NB4 (cell line): ENCODE results near the gene PTPRK.

Experiments
- DNase-seq: peaks from one replicate; pipeline ENCODE4 v3.0.0; 2010; ENCODE audit warnings: low read depth
- H3K4me3 ChIP-seq: one replicate; pipeline ENCODE4 v1.5.1; 2011; ENCODE audit warnings: mild to moderate bottlenecking, low read depth, low read length, moderate library complexity
- MYC ChIP-seq: IDR thresholded peaks from 2 replicates; pipeline ENCODE4 v1.6.1; 2011; ENCODE audit warnings: low read depth, low read length
- POLR2A ChIP-seq: IDR thresholded peaks from 2 replicates; pipeline ENCODE4 v1.6.1; 2011; ENCODE audit warnings: mild to moderate bottlenecking; ENCODE audit not compliant: insufficient read length; ENCODE audit errors: extremely low read depth
- TF ChIP-seq, protein P1 (sequence below): IDR thresholded peaks from 2 replicates; pipeline ENCODE4 v1.6.1; 2011; ENCODE audit warnings: low read depth, low read length
- TF ChIP-seq, protein P2 (sequence below): IDR thresholded peaks from one replicate; pipeline ENCODE4 v1.5.1; 2012; ENCODE audit warnings: low read depth, low read length

Gene PTPRK

DNA sequence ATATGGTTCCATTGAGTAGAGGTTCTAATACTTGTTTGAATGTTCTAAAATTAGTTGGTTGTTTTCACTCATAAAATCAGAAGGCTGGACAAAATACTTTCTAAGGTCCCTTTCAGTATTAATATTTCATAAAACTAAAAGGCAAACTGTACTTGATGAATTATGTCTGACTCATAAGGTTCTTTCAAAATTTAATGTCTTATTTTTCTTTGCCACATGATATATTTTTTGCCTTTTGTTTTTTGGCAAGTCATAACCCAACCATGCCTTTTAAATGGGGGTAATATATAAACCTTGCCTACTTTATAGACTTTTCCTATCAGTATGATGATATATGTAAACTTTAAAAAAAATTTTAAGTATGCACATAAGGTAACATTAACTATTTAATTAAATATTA is 244.7 kb downstream of the PTPRK start:
- DNase-seq, result no peak
- no peak overlapping the region for H3K4me3 ChIP-seq

DNA sequence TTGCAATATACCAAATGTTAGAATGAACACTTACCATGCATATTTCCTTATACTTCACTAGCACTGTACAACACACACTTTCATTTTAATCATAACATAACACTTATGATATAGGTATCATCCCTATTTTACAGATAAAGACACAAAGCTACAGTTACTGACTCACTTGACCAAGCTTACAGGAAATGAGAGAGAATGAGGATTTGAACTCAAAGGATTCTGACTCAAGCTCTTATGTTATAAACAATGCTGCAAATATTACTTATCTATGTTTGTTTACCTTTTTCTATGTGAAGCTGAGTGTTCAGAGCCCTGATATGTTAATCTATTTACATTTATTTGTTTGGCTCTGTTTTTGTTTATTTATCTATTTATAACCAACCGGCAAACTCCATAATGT is 245.4 kb downstream of the PTPRK start:
- no peak for DNase-seq
- TF ChIP-seq POLR2A, result no peak
- no peak for TF ChIP-seq MYC
- TF ChIP-seq, protein P1, sequence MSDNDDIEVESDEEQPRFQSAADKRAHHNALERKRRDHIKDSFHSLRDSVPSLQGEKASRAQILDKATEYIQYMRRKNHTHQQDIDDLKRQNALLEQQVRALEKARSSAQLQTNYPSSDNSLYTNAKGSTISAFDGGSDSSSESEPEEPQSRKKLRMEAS, result no peak
- TF ChIP-seq, protein P2, sequence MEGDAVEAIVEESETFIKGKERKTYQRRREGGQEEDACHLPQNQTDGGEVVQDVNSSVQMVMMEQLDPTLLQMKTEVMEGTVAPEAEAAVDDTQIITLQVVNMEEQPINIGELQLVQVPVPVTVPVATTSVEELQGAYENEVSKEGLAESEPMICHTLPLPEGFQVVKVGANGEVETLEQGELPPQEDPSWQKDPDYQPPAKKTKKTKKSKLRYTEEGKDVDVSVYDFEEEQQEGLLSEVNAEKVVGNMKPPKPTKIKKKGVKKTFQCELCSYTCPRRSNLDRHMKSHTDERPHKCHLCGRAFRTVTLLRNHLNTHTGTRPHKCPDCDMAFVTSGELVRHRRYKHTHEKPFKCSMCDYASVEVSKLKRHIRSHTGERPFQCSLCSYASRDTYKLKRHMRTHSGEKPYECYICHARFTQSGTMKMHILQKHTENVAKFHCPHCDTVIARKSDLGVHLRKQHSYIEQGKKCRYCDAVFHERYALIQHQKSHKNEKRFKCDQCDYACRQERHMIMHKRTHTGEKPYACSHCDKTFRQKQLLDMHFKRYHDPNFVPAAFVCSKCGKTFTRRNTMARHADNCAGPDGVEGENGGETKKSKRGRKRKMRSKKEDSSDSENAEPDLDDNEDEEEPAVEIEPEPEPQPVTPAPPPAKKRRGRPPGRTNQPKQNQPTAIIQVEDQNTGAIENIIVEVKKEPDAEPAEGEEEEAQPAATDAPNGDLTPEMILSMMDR, result no peak
- H3K4me3 ChIP-seq, result no peak overlapping the region

More for the DNA sequence above, 244.7 kb downstream of the PTPRK start:
- TF ChIP-seq MYC (no peak), POLR2A (no peak)
- TF ChIP-seq, protein P2, result no peak
- TF ChIP-seq, protein P1, result no peak

DNA sequence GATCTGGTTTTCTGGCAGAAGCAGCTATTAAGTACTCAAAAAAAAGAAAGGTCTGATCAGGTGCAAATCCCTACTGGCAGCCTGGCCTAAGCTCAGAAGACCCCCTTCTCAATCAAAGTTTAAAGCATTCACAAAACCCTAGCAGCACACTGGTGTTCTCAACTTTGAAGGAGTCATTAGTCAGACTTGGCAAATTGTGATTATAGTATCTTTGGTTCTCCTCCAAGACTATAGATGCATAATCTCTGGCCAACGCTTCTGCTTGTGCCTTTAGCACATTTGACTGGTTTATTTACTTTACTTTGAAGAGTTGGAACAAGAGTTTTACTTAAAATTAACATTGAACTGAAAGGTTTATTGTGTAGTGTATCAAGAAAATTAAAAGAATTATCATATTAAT is 248.9 kb downstream of the PTPRK start:
- DNase-seq, result no peak
- TF ChIP-seq, protein P1, result no peak
- TF ChIP-seq, protein P2, result no peak
- TF ChIP-seq MYC, result no peak
- H3K4me3 ChIP-seq, result no peak overlapping the region

DNA sequence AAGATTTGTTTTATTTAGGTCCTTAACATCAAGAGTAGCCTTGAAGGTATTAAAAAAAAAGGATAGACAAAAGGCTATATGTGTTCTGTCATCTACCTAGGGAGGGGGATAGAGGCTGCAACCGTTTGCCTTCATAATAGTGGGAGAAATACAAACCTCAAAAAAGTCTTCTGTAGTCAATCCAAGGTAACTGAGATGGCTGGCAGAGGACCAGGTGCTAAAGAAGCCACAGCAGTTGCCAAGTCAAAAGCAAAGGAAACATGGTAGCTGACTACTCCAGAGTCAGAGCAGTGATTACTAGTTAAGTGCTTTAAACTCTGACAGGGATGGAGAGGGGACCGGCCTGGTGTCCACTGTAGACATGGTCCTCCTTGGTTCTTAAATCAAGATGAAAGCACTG is 249.4 kb downstream of the PTPRK start:
- no peak for DNase-seq
- H3K4me3 ChIP-seq, result no peak overlapping the region
- TF ChIP-seq, protein P2, result no peak
- no peak for TF ChIP-seq POLR2A
- TF ChIP-seq, protein P1, result no peak
- TF ChIP-seq MYC, result no peak

DNA sequence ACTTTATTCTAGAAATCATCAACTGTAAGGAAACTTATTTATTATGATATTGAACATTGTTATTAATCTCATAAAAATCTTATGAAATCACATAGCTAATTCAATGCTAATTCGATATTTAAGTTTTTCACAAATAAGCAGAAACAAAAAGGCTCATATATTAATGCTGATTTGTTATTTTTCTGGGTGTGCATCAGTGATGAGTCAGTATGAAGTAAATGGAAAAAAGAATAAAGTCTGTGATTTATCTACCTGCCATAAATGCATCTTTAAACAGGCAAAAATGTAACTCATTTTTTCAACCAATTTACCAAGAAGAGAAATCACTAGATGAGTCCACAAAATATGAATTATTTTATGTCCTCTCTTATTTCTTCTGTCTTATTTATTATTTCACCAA is 253.5 kb downstream of the PTPRK start:
- no peak for DNase-seq
- H3K4me3 ChIP-seq, result no peak overlapping the region

More for the DNA sequence above, 253.5 kb downstream of the PTPRK start:
- TF ChIP-seq, protein P2, result no peak
- TF ChIP-seq MYC (no peak), POLR2A (no peak)
- TF ChIP-seq, protein P1, result no peak
